PC-3 (cell line): ENCODE results near the gene SPTLC3. TPM values are rescaled to one million over a fixed set of nuclear protein-coding genes. Genes with fewer than 3 reads are reported as not detected.
A peak's percentile ranks its signal among the peaks of the same experiment; 100 is the strongest.

ENCODE experiments used
- ATAC-seq: fragments of 200-7000 bp; cut with Tn5 transposase; 2 replicates; pipeline ENCODE4 v1.9.1; 2020; ENCODE audit warnings: mild to moderate bottlenecking, moderate library complexity
- BruUV-seq: library from RNA; stranded (reverse); fragments of 400-500 nt; replicated peaks from 2 replicates; lab custom pipeline; 2021; lab: Mats Ljungman, UMichigan
- CTCF ChIA-PET: fragments of 300-600 bp; sonication (Branson Sonifier 250); formaldehyde crosslinking; loops from one replicate; lab custom pipeline; 2022; ENCODE audit warnings: antibody characterized with exemption; lab: Charles Lee
- POLR2A ChIA-PET: fragments of 300-600 bp; sonication (Branson Sonifier 250); formaldehyde crosslinking; loops from one replicate; lab custom pipeline; 2022; ENCODE audit warnings: antibody characterized with exemption; ENCODE audit not compliant: unreplicated experiment; lab: Charles Lee
- DNase-seq: peaks from one replicate; pipeline ENCODE4 v3.0.0-alpha.2; 2015
- H2AFZ ChIP-seq: fragments of 300-600 bp; sonication (generic); 2 replicates; pipeline ENCODE4 v1.6.0; 2016; ENCODE audit warnings: antibody characterized with exemption, low read length
- H3F3A ChIP-seq: fragments of 300-600 bp; sonication (generic); one replicate; pipeline ENCODE4 v1.6.0; 2017; ENCODE audit warnings: antibody characterized with exemption, low read length, control low read depth, mild to moderate bottlenecking; ENCODE audit not compliant: unreplicated experiment
- H3K27ac ChIP-seq: fragments of 300-600 bp; sonication (generic); 2 replicates; pipeline ENCODE4 v1.5.1; 2016; ENCODE audit warnings: mild to moderate bottlenecking, low read length
- H3K27me3 ChIP-seq: fragments of 300-600 bp; sonication (generic); 2 replicates; pipeline ENCODE4 v1.6.1; 2016; ENCODE audit warnings: low read length, mixed read lengths
- H3K36me3 ChIP-seq: fragments of 300-600 bp; sonication (generic); 2 replicates; pipeline ENCODE4 v1.6.1; 2016; ENCODE audit warnings: low read depth, mixed run types, low read length, mixed read lengths
- H3K4me1 ChIP-seq: fragments of 300-600 bp; sonication (generic); 2 replicates; pipeline ENCODE4 v1.5.1; 2016; ENCODE audit warnings: low read length; ENCODE audit not compliant: insufficient read depth
- H3K4me2 ChIP-seq: fragments of 300-600 bp; sonication (generic); 2 replicates; pipeline ENCODE4 v1.6.0; 2016; ENCODE audit warnings: low read length
- H3K4me3 ChIP-seq: fragments of 300-600 bp; sonication (generic); 2 replicates; pipeline ENCODE4 v1.5.1; 2016; ENCODE audit warnings: mild to moderate bottlenecking, low read length, mixed read lengths
- H3K79me2 ChIP-seq: fragments of 300-600 bp; sonication (generic); 2 replicates; pipeline ENCODE4 v1.6.1; 2017; ENCODE audit warnings: low read length, mixed read lengths
- H3K9ac ChIP-seq: fragments of 300-600 bp; sonication (generic); 2 replicates; pipeline ENCODE4 v1.6.0; 2016; ENCODE audit warnings: mild to moderate bottlenecking, low read length
- H3K9me2 ChIP-seq: fragments of 300-600 bp; sonication (generic); replicated peaks from 2 replicates; pipeline ENCODE4 v1.6.1; 2016; ENCODE audit warnings: mixed run types, low read length, mixed read lengths
- H3K9me3 ChIP-seq: fragments of 300-600 bp; sonication (generic); 2 replicates; pipeline ENCODE4 v1.6.1; 2016; ENCODE audit warnings: low read length, mixed read lengths
- H4K20me1 ChIP-seq: fragments of 300-600 bp; sonication (generic); 2 replicates; pipeline ENCODE4 v1.6.1; 2016; ENCODE audit warnings: low read length, mixed read lengths
- EZH2 ChIP-seq: fragments of 300-600 bp; sonication (generic); IDR thresholded peaks from one replicate; pipeline ENCODE4 v1.6.1; 2017; ENCODE audit warnings: antibody characterized with exemption, mild to moderate bottlenecking, low read length; ENCODE audit not compliant: unreplicated experiment
- EZH2phosphoT487 ChIP-seq: fragments of 300-600 bp; sonication (generic); IDR thresholded peaks from 2 replicates; pipeline ENCODE4 v1.6.1; 2018; ENCODE audit warnings: mild to moderate bottlenecking, antibody characterized with exemption, low read length, borderline replicate concordance
- intact Hi-C: fragments of 100-400 bp; cut with micrococcal nuclease; formaldehyde crosslinking; loops from 2 replicates; pipeline ENCODE4 v1.9.0; 2023
- total RNA-seq: library from RNA; depleted of rRNA; stranded (reverse); fragments of >200 nt; gene quantifications from 2 replicates; pipeline ENCODE4 v1.2.3, GENCODE V29; 2014
- TF ChIP-seq, protein P1 (sequence below): fragments of 300-600 bp; sonication (generic); conservative IDR thresholded peaks from 2 replicates; pipeline ENCODE4 v1.5.1; 2017; ENCODE audit warnings: antibody characterized with exemption, low read depth, mild to moderate bottlenecking, low read length

Gene SPTLC3
- total RNA-seq, 1 experiment from 2014 or later = 16.3 TPM

- no peaks in the 10 kb centered on the region for H3K79me2 ChIP-seq
- H3F3A ChIP-seq = no peaks in the 10 kb centered on the region
- ChIA-PET CTCF (interaction anchor here (0.6 to 1.1 kb wide), 3 partner anchors 45 to 1197 kb away, joined by 3 to 8 read pairs (median 4); no protein-coding TSS in a partner anchor), POLR2A (no interaction called here)
- no peaks in the 10 kb centered on the region for H3K9me3 ChIP-seq
- H3K4me1 ChIP-seq = peaks cover 34% of the 10 kb centered on the region
- ATAC-seq = peak; percentile 17
- DNase-seq = peak; percentile 84
- H3K36me3 ChIP-seq = no peaks in the 10 kb centered on the region
- no peaks in the 10 kb centered on the region for H3K9me2 ChIP-seq
- no peaks in the 10 kb centered on the region for H3K27me3 ChIP-seq
- H3K4me2 ChIP-seq = peak overlapping the region; percentile 20; the same call in 1 of the 2 replicates
- no peak overlapping the region for H3K4me3 ChIP-seq
- no peak overlapping the region for H3K9ac ChIP-seq
- intact Hi-C loops = loop anchor here (1.0 kb wide), 3 partner anchors 39 to 332 kb away; no protein-coding TSS in a partner anchor
- H4K20me1 ChIP-seq = no peaks in the 10 kb centered on the region
- BruUV-seq = no TSS peak
- TF ChIP-seq, protein P1, sequence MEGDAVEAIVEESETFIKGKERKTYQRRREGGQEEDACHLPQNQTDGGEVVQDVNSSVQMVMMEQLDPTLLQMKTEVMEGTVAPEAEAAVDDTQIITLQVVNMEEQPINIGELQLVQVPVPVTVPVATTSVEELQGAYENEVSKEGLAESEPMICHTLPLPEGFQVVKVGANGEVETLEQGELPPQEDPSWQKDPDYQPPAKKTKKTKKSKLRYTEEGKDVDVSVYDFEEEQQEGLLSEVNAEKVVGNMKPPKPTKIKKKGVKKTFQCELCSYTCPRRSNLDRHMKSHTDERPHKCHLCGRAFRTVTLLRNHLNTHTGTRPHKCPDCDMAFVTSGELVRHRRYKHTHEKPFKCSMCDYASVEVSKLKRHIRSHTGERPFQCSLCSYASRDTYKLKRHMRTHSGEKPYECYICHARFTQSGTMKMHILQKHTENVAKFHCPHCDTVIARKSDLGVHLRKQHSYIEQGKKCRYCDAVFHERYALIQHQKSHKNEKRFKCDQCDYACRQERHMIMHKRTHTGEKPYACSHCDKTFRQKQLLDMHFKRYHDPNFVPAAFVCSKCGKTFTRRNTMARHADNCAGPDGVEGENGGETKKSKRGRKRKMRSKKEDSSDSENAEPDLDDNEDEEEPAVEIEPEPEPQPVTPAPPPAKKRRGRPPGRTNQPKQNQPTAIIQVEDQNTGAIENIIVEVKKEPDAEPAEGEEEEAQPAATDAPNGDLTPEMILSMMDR = peak; percentile 88
- TF ChIP-seq EZH2phosphoT487 = no peak
- no peak overlapping the region for H3K27ac ChIP-seq
- no peak overlapping the region for H2AFZ ChIP-seq
Measured at GRCh38 chr20:12970372-12970821, 38.4 kb upstream of the SPTLC3 start.

DNA sequence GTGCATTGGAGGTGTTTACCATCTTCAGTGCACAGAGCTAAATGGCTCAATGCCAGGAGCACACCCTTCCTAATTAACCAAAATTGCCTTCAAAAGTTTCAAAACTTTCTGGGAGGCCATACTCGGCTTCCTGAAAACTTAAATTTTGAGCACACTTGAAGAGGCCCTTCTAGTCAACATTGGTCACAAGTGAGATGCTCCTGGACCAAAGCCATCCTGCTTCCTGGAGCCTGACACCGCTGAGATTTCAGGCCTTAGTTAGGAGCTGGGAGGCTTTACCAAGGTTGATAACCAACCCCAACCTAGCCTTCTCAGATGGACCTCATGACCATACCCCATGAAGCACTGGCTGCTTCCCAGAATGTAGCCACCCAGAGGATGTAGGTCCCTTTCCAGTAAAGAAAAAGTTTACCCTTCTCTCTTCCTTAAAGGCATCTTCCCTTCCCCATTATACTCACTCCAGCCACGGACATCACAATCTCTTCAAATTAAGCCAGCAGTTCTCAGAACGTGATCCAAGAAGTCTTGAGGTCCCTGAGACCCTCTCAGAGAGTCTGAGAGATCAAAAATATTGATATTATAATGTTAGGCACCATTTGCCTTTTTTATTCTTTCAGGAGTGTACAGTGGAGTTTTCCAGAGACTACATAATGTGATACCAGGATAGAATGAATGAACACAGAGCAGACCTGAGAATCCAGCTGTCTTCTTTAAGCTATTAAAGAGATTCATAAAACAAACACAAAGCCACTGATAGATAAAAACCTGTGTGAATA is 32.8 kb upstream of the SPTLC3 start:
- no peaks in the 10 kb centered on the region for H3K36me3 ChIP-seq
- intact Hi-C loops = no loop called here
- no peaks in the 10 kb centered on the region for H3K79me2 ChIP-seq
- ChIA-PET CTCF (no interaction called here), POLR2A (no interaction called here)
- no peak for ATAC-seq
- no peak overlapping the region for H2AFZ ChIP-seq
- no peaks in the 10 kb centered on the region for H4K20me1 ChIP-seq
- no peaks in the 10 kb centered on the region for H3K27me3 ChIP-seq
- no peaks in the 10 kb centered on the region for H3F3A ChIP-seq
- no peak overlapping the region for H3K9ac ChIP-seq
- no peak for DNase-seq
- no peak overlapping the region for H3K27ac ChIP-seq
- TF ChIP-seq, protein P1 = no peak
- TF ChIP-seq EZH2phosphoT487 (no peak), EZH2 (no peak)
- H3K4me1 ChIP-seq = peaks cover 3% of the 10 kb centered on the region; the same call in 1 of the 2 replicates
- BruUV-seq = no TSS peak
- no peak overlapping the region for H3K4me3 ChIP-seq
- no peaks in the 10 kb centered on the region for H3K9me2 ChIP-seq
- no peak overlapping the region for H3K4me2 ChIP-seq
- no peaks in the 10 kb centered on the region for H3K9me3 ChIP-seq
